Pancreas (tissue), 10 donors: ENCODE results near the gene PRKAG3. TPM values are rescaled to one million over a fixed set of nuclear protein-coding genes. Genes with fewer than 3 reads are reported as not detected.

Source experiments
- ATAC-seq, 4 donors: fragments of 200-7000 bp; cut with Tn5 transposase; one replicate each; pipeline versions ENCODE4 v1.8.0 to v1.9.1; 2020; ENCODE audit warnings: mild to moderate bottlenecking in 4 of 4, moderate library complexity in 4 of 4
- DNase-seq, 6 donors: peaks; one replicate each; pipeline ENCODE4 v3.0.0-alpha.2; 2020
- FAIRE-seq: peaks from 2 replicates; lab custom pipeline; 2012; peaks lifted over from hg19 to GRCh38; lab: Jason Lieb, UNC
- H3K27ac ChIP-seq, 4 donors: fragments of 200-600 bp; sonication (generic); 1 replicate in 3 of 4; 2 replicates in 1 of 4; pipeline versions ENCODE4 v1.5.0 to v1.8.0; 2020
- H3K27me3 ChIP-seq, 4 donors: fragments of 200-600 bp; one replicate each; pipeline ENCODE4 v1.8.0; 2021
- H3K36me3 ChIP-seq, 3 donors: fragments of 200-600 bp; sonication (generic) in 1 of 3; one replicate each; pipeline versions ENCODE4 v1.5.0 to v1.8.0; 2020 to 2021
- H3K4me1 ChIP-seq, 3 donors: fragments of 200-600 bp; one replicate each; pipeline ENCODE4 v1.8.0; 2021
- H3K4me3 ChIP-seq, 4 donors: fragments of 200-600 bp; sonication (generic) in 2 of 4; one replicate each; pipeline versions ENCODE4 v1.5.0 to v1.8.0; 2020 to 2021
- H3K9me3 ChIP-seq, 4 donors: fragments of 200-600 bp; one replicate each; pipeline ENCODE4 v1.8.0; 2021
- CTCF ChIP-seq, 4 donors: fragments of 200-600 bp; sonication (generic) in 3 of 4; IDR thresholded peaks; one replicate each; pipeline versions ENCODE4 v1.5.0 to v1.8.0; 2021; ENCODE audit warnings: antibody characterized with exemption in 4 of 4
- WGBS, 2 donors: extraction: QIAGEN DNeasy Blood & Tissue Kit; methylation state at CpG; one replicate each; pipeline ENCODE4 v1.1.7; 2013; 5-methylcytosine and 5-hydroxymethylcytosine counted together
- intact Hi-C, 3 donors: fragments of 100-400 bp; cut with DNase I; formaldehyde crosslinking; loops; one replicate each; pipeline versions ENCODE4 v1.11.1 to v1.14.2; 2022
- polyA plus RNA-seq, 2 donors: library from polyadenylated mRNA; stranded (reverse); fragments of 200-250 nt; gene quantifications; one replicate each; pipeline ENCODE4 v1.2.3, GENCODE V29; 2013
- total RNA-seq, 6 donors: library from RNA; stranded (reverse); fragmentation: NEBNext Ultra II Directional in 4 of 6; extraction: Animal tissue kit (Norgen Biotek cat#: 25700) in 4 of 6; gene quantifications; one replicate each; pipeline versions ENCODE4 v1.2.1 to v1.2.4, GENCODE V29; 2021 to 2023
- donor health status: healthy with polysubstance abuse.
- donor health status: DM: no; HTN: no; CAD: no; lungs with moderate emphysema.
- donor health status: DM: no; HTN: no; CAD: no.
- donor health status: control.
- donor health status: control.
- donor health status: Bipolar disorder and iron deficiency.
- donor health status: DM: yes; HTN: yes; CAD: no.
- donor health status: DM: no; HTN: no; CAD: no.
- donor health status: DM: no; HTN: no; CAD: no.
- donor health status: DM: yes; HTN: yes; CAD: no.

Gene PRKAG3
- total and polyA plus RNA-seq, 8 donors: not detected

- H3K36me3 ChIP-seq: no peaks in the 10 kb centered on the region
- no peak for ATAC-seq
- FAIRE-seq: no peak
- H3K27ac ChIP-seq: no peak overlapping the region
- no peaks in the 10 kb centered on the region for H3K9me3 ChIP-seq
- H3K4me1 ChIP-seq: no peaks in the 10 kb centered on the region
- no peak overlapping the region for H3K4me3 ChIP-seq
- intact Hi-C loops: no loop called here
- no peak for TF ChIP-seq CTCF (IDR thresholded peaks at IDR 0.05)
- 39 to 46% methylated on average over 5 of the region's 5 CpGs for WGBS, 2 donors
- peaks cover 0 to 12% (median 0%) of the 10 kb centered on the region in 4 donors for H3K27me3 ChIP-seq
- DNase-seq: peak in 2 of 6 donors; percentile 9 to 15
Observed at GRCh38 chr2:218854860-218855259, 23.3 kb upstream of the PRKAG3 start.

- Histone ChIP-seq H3K9me3 (no peaks in the 10 kb centered on the region), H3K4me3 (no peak overlapping the region), H3K36me3 (no peaks in the 10 kb centered on the region), H3K27me3 (peaks cover 0 to 12% (median 0%) of the 10 kb centered on the region in 4 donors), H3K27ac (no peak overlapping the region), H3K4me1 (no peaks in the 10 kb centered on the region)
- ATAC-seq (peak in 2 of 4 donors; percentile 24 to 35), FAIRE-seq (no peak), DNase-seq (peak in 2 of 6 donors; percentile 20 to 24)
- TF ChIP-seq CTCF (IDR thresholded peaks at IDR 0.05): no peak
- intact Hi-C loops: no loop called here
- WGBS, 2 donors: 45 to 46% methylated on average over 5 of the region's 5 CpGs
Observed at GRCh38 chr2:218853766-218854165, 22.2 kb upstream of the PRKAG3 start.

- Histone ChIP-seq H3K36me3 (no peaks in the 10 kb centered on the region), H3K4me3 (no peak overlapping the region), H3K9me3 (no peaks in the 10 kb centered on the region), H3K27me3 (peaks cover 0 to 5% (median 4%) of the 10 kb centered on the region in 4 donors), H3K4me1 (no peaks in the 10 kb centered on the region), H3K27ac (no peak overlapping the region)
- ATAC-seq (peak in 3 of 4 donors; percentile 80 to 95 (median 89)), FAIRE-seq (no peak), DNase-seq (peak in 4 of 6 donors; percentile 24 to 78 (median 49))
- intact Hi-C loops: no loop called here
- 19 to 23% methylated on average over 16 of the region's 16 CpGs for WGBS, 2 donors
- peak; percentile 30 to 66 (median 48) for TF ChIP-seq CTCF (IDR thresholded peaks at IDR 0.05)
Observed at GRCh38 chr2:218852911-218853667, 21.5 kb upstream of the PRKAG3 start.

GRCh38 chr2:218851286-218851685 is 19.7 kb upstream of the PRKAG3 start:
- ATAC-seq: no peak
- DNase-seq: peak in 1 of 6 donors; percentile 12
- TF ChIP-seq CTCF (IDR thresholded peaks at IDR 0.05): no peak
- Histone ChIP-seq H3K4me1 (no peaks in the 10 kb centered on the region), H3K36me3 (no peaks in the 10 kb centered on the region), H3K9me3 (no peaks in the 10 kb centered on the region), H3K27me3 (peaks cover 0 to 4% (median 4%) of the 10 kb centered on the region in 4 donors), H3K4me3 (no peak overlapping the region), H3K27ac (no peak overlapping the region)
- no peak for FAIRE-seq
- intact Hi-C loops: no loop called here
- WGBS, 2 donors: 19 to 30% methylated on average over 3 of the region's 3 CpGs

GRCh38 chr2:218850796-218851195 is 19.2 kb upstream of the PRKAG3 start:
- Histone ChIP-seq H3K4me3 (no peak overlapping the region), H3K9me3 (no peaks in the 10 kb centered on the region), H3K27ac (no peak overlapping the region), H3K36me3 (no peaks in the 10 kb centered on the region), H3K27me3 (peaks cover 0 to 4% (median 4%) of the 10 kb centered on the region in 4 donors), H3K4me1 (no peaks in the 10 kb centered on the region)
- no peak for ATAC-seq
- no peak for TF ChIP-seq CTCF (IDR thresholded peaks at IDR 0.05)
- intact Hi-C loops: no loop called here
- no peak for FAIRE-seq
- no peak for DNase-seq
- 58 to 81% methylated on average over 2 of the region's 2 CpGs for WGBS, 2 donors
